ENCODE data around the gene MYO15B. TPM values are rescaled to one million over a fixed set of nuclear protein-coding genes. Genes with fewer than 3 reads are reported as not detected.

MYO15B gene
- total and polyA plus RNA-seq, 2 of the 13 experiments (the other 11 are each of a cell fraction or from before 2014, with no cell fraction given): 2.8 to 8.1 TPM

GRCh38 chr17:75601057-75601987, 13.7 kb downstream of the MYO15B start (continued):
- no peak for TF ChIP-seq ZNF136 (CRISPR knock-in tag; IDR thresholded peaks at IDR 0.05; ENCODE audit: low read depth)
- TF ChIP-seq ZNF672 (CRISPR knock-in tag; IDR thresholded peaks at IDR 0.05): no peak
- TF ChIP-seq RFXANK (CRISPR knock-in tag; IDR thresholded peaks at IDR 0.05): no peak
- no peak for TF ChIP-seq TAF15 (IDR thresholded peaks at IDR 0.05; ENCODE audit: low read depth, low read length, poor library complexity, severe bottlenecking)
- TF ChIP-seq, protein P1, sequence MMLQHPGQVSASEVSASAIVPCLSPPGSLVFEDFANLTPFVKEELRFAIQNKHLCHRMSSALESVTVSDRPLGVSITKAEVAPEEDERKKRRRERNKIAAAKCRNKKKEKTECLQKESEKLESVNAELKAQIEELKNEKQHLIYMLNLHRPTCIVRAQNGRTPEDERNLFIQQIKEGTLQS (CRISPR knock-in tag; IDR thresholded peaks at IDR 0.05): peak; percentile 34; the same call in 1 of the 2 replicates
- peak; percentile 54; the same call in 1 of the 2 replicates for TF ChIP-seq SPEN (CRISPR knock-in tag; IDR thresholded peaks at IDR 0.05; ENCODE audit: low read depth)
- TF ChIP-seq SYNCRIP (IDR thresholded peaks at IDR 0.05; ENCODE audit: insufficient read depth, low read depth, low read length): no peak
- no peak for TF ChIP-seq NR2F6 (IDR thresholded peaks at IDR 0.05)
- no peak for TF ChIP-seq NR2F6 (CRISPR knock-in tag; IDR thresholded peaks at IDR 0.05)
- no peak for TF ChIP-seq YY1 (IDR thresholded peaks at IDR 0.05; ENCODE audit: insufficient read depth, insufficient replicate concordance, low read depth, low read length)
- no peak for TF ChIP-seq ZNF772 (CRISPR knock-in tag; IDR thresholded peaks at IDR 0.05)
- TF ChIP-seq ZNF709 (CRISPR knock-in tag; IDR thresholded peaks at IDR 0.05): no peak
- TF ChIP-seq ZNF317 (CRISPR knock-in tag; IDR thresholded peaks at IDR 0.05): no peak
- TF ChIP-seq, protein P2, sequence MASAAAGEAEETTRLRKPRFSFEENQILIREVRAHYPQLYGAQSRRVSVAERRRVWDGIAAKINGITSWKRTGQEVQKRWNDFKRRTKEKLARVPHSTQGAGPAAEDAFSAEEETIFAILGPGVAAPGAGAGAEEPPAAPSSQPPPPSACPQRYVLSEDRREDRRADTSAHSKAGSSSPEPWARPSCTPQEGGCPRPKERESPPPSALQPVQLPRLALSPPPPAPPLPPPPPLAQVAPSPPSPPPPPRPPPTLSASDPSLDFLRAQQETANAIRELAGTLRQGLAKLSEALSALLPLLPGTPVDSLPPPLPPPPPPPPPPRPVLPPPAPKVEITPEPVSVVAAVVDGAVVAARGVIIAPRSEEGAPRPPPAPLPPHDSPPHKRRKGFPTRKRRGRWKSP (CRISPR knock-in tag; IDR thresholded peaks at IDR 0.05): no peak
- TF ChIP-seq ZNF232 (CRISPR knock-in tag; IDR thresholded peaks at IDR 0.05; ENCODE audit: borderline replicate concordance): no peak
- TF ChIP-seq KAT2B (IDR thresholded peaks at IDR 0.05; ENCODE audit: borderline replicate concordance, low read depth, low read length): no peak
- TF ChIP-seq ATF5 (CRISPR knock-in tag; IDR thresholded peaks at IDR 0.05; ENCODE audit: low read depth): no peak
- TF ChIP-seq AGO2 (optimal IDR thresholded peaks at IDR 0.05; ENCODE audit: low read depth, low read length): no peak
- 0 out of 2 replicates have a peak, but pooled peaks have one; percentile 40 for TF ChIP-seq GMEB1 (CRISPR knock-in tag; IDR thresholded peaks at IDR 0.05; ENCODE audit: borderline replicate concordance)
- no peak for TF ChIP-seq ZNF282 (IDR thresholded peaks at IDR 0.05; ENCODE audit: partially characterized antibody)
- TF ChIP-seq KAT7 (CRISPR knock-in tag; IDR thresholded peaks at IDR 0.05; ENCODE audit: borderline replicate concordance): no peak
- no peak for TF ChIP-seq ZNF737 (CRISPR knock-in tag; IDR thresholded peaks at IDR 0.05; ENCODE audit: borderline replicate concordance)
- TF ChIP-seq ZNF816 (CRISPR knock-in tag; IDR thresholded peaks at IDR 0.05; ENCODE audit: borderline replicate concordance): no peak
- TF ChIP-seq BCLAF1 (IDR thresholded peaks at IDR 0.05): no peak

All from HepG2 (cell line).